ENCODE results near the gene PCSK5. TPM values are rescaled to one million over a fixed set of nuclear protein-coding genes. Genes with fewer than 3 reads are reported as not detected.

The PCSK5 gene
- total and polyA plus RNA-seq, 2 donors (not counting 1 experiment from before 2014, with no cell fraction given): 0.09 TPM; not detected in 1

GRCh38 chr9:75939536-75940111 lies 49.2 kb downstream of the PCSK5 start:
- H3K9me3 ChIP-seq (ENCODE audit: control extremely low read depth in 1 of 3, control insufficient read depth in 2 of 3, insufficient read depth in 1 of 3, low read length in 2 of 3): no peaks in the 10 kb centered on the region
- Mint-ChIP-seq H3K9me3 (ENCODE audit: insufficient read depth) (no peaks in the 10 kb centered on the region), H3K4me1 (no peaks in the 10 kb centered on the region), H3K27ac (no peak overlapping the region), H3K4me3 (no peak overlapping the region), H3K27me3 (no peaks in the 10 kb centered on the region)
- no peaks in the 10 kb centered on the region for H3K36me3 ChIP-seq (replicated peaks in 1 of 2; ENCODE audit: control extremely low read depth in 1 of 2, control insufficient read depth in 1 of 2, extremely low read depth in 1 of 2, insufficient read depth in 2 of 2, low read length in 1 of 2)
- H3K9ac ChIP-seq (ENCODE audit: low read length): no peak overlapping the region
- no peak overlapping the region for H3K4me3 ChIP-seq (ENCODE audit: control extremely low read depth in 1 of 5, extremely low read depth in 1 of 5, insufficient read depth in 1 of 5, low read depth in 2 of 5, low read length in 4 of 5)
- DNase-seq: no peak
- H3K27ac ChIP-seq (ENCODE audit: low read length in 2 of 2): no peak overlapping the region
- H2AFZ ChIP-seq (ENCODE audit: insufficient read depth, low read depth, low read length, poor library complexity, severe bottlenecking): no peak overlapping the region
- no peaks in the 10 kb centered on the region for H3K27me3 ChIP-seq (replicated peaks in 1 of 4; ENCODE audit: control extremely low read depth in 1 of 4, control insufficient read depth in 3 of 4, insufficient read depth in 4 of 4, low read length in 3 of 4)
- H3K4me2 ChIP-seq (replicated peaks; ENCODE audit: low read depth, low read length, poor library complexity, severe bottlenecking): no peak overlapping the region
- intact Hi-C loops (cut with micrococcal nuclease): no loop called here
- no peaks in the 10 kb centered on the region for H3K4me1 ChIP-seq (ENCODE audit: control insufficient read depth in 2 of 2, insufficient read depth in 2 of 2, low read length in 2 of 2)
- H3K79me2 ChIP-seq (ENCODE audit: control insufficient read depth, insufficient read depth, low read length): no peaks in the 10 kb centered on the region
- TF ChIP-seq EZH2 (IDR thresholded peaks at IDR 0.05; ENCODE audit: borderline replicate concordance, insufficient read depth, low read depth, low read length, poor library complexity, severe bottlenecking) (no peak), CTCF (IDR thresholded peaks at IDR 0.05) (no peak)
- WGBS (ENCODE audit: insufficient coverage): 80% methylated on average over 2 of the region's 7 CpGs
- no peaks in the 10 kb centered on the region for H4K20me1 ChIP-seq (ENCODE audit: control insufficient read depth, insufficient read depth, low read length, poor library complexity, severe bottlenecking)
- ATAC-seq (ENCODE audit: low read depth): no peak
- CTCF ChIA-PET: no interaction called here
- POLR2A ChIA-PET: no interaction called here

GRCh38 chr9:75941066-75941465 lies 50.6 kb downstream of the PCSK5 start:
- CTCF ChIA-PET: no interaction called here
- 89% methylated on average over 6 of the region's 7 CpGs for whole genome bisulfite sequencing (ENCODE audit: insufficient coverage)
- no peak overlapping the region for H3K4me3 Mint-ChIP-seq
- intact Hi-C loops (cut with micrococcal nuclease): no loop called here
- POLR2A ChIA-PET: no interaction called here
- ATAC-seq (ENCODE audit: low read depth) (no peak), DNase-seq (no peak)
- H3K9me3 ChIP-seq (ENCODE audit: control extremely low read depth in 1 of 3, control insufficient read depth in 2 of 3, insufficient read depth in 1 of 3, low read length in 2 of 3): no peaks in the 10 kb centered on the region
- H3K27ac Mint-ChIP-seq: no peak overlapping the region
- H3K4me1 ChIP-seq (ENCODE audit: control insufficient read depth in 2 of 2, insufficient read depth in 2 of 2, low read length in 2 of 2): no peaks in the 10 kb centered on the region
- no peaks in the 10 kb centered on the region for H3K4me1 Mint-ChIP-seq
- no peak overlapping the region for H3K4me2 ChIP-seq (replicated peaks; ENCODE audit: low read depth, low read length, poor library complexity, severe bottlenecking)
- no peak overlapping the region for H3K27ac ChIP-seq (ENCODE audit: low read length in 2 of 2)
- H3K36me3 ChIP-seq (replicated peaks in 1 of 2; ENCODE audit: control extremely low read depth in 1 of 2, control insufficient read depth in 1 of 2, extremely low read depth in 1 of 2, insufficient read depth in 2 of 2, low read length in 1 of 2): no peaks in the 10 kb centered on the region
- H2AFZ ChIP-seq (ENCODE audit: insufficient read depth, low read depth, low read length, poor library complexity, severe bottlenecking): no peak overlapping the region
- TF ChIP-seq CTCF (IDR thresholded peaks at IDR 0.05) (no peak), EZH2 (IDR thresholded peaks at IDR 0.05; ENCODE audit: borderline replicate concordance, insufficient read depth, low read depth, low read length, poor library complexity, severe bottlenecking) (no peak)
- no peaks in the 10 kb centered on the region for H4K20me1 ChIP-seq (ENCODE audit: control insufficient read depth, insufficient read depth, low read length, poor library complexity, severe bottlenecking)
- H3K9ac ChIP-seq (ENCODE audit: low read length): no peak overlapping the region
- H3K79me2 ChIP-seq (ENCODE audit: control insufficient read depth, insufficient read depth, low read length): no peaks in the 10 kb centered on the region
- no peaks in the 10 kb centered on the region for H3K27me3 Mint-ChIP-seq
- H3K9me3 Mint-ChIP-seq (ENCODE audit: insufficient read depth): peaks cover 2% of the 10 kb centered on the region
- H3K4me3 ChIP-seq (ENCODE audit: control extremely low read depth in 1 of 5, extremely low read depth in 1 of 5, insufficient read depth in 1 of 5, low read depth in 2 of 5, low read length in 4 of 5): no peak overlapping the region
- H3K27me3 ChIP-seq (replicated peaks in 1 of 4; ENCODE audit: control extremely low read depth in 1 of 4, control insufficient read depth in 3 of 4, insufficient read depth in 4 of 4, low read length in 3 of 4): no peaks in the 10 kb centered on the region
